Measurements from ENCODE around the gene ANKH.
"Not testable (repeated sequence)": the region's sequence is repeated elsewhere in the genome, so short reads cannot be mapped to it uniquely, and the experiment has no call there.

GRCh38 chr5:14848942-14849341 is 22.6 kb downstream of the ANKH start:
- not testable (repeated sequence) for TF ChIP-seq CTCF (IDR thresholded peaks at IDR 0.05); EZH2 (IDR thresholded peaks at IDR 0.05; ENCODE audit: borderline replicate concordance, insufficient read depth, low read depth, low read length, poor library complexity, severe bottlenecking)
